GM19239 (cell line): ENCODE measurements around the gene ITLN1.

Source experiments
- DNase-seq: peaks from one replicate; pipeline ENCODE4 v3.0.0; 2011; ENCODE audit warnings: low spot score; ENCODE audit not compliant: insufficient read length
- FAIRE-seq: peaks from 2 replicates; lab custom pipeline; 2011; peaks lifted over from hg19 to GRCh38; lab: Jason Lieb, UNC

The ITLN1 gene

GRCh38 chr1:160859166-160859565, 25.8 kb downstream of the ITLN1 start:
- no peak for DNase-seq
- no peak for FAIRE-seq

GRCh38 chr1:160858507-160858906, 26.5 kb downstream of the ITLN1 start:
- FAIRE-seq (no peak), DNase-seq (no peak)

GRCh38 chr1:160858097-160858496, 26.9 kb downstream of the ITLN1 start:
- no peak for FAIRE-seq
- DNase-seq, result no peak

- DNase-seq, result peak; percentile 41
- FAIRE-seq, result peak; percentile 98
Measured at GRCh38 chr1:160855181-160855981, 29.6 kb downstream of the ITLN1 start.

GRCh38 chr1:160853754-160854153, 31.2 kb downstream of the ITLN1 start:
- FAIRE-seq (peak; percentile 33), DNase-seq (no peak)

- DNase-seq (no peak), FAIRE-seq (no peak)
Measured at GRCh38 chr1:160853014-160853413, 32.0 kb downstream of the ITLN1 start.

GRCh38 chr1:160850993-160851392, 34.0 kb downstream of the ITLN1 start:
- no peak for DNase-seq
- FAIRE-seq, result no peak

- FAIRE-seq (no peak), DNase-seq (no peak)
Measured at GRCh38 chr1:160850541-160850940, 34.4 kb downstream of the ITLN1 start.

GRCh38 chr1:160846281-160846680, 38.7 kb downstream of the ITLN1 start:
- no peak for FAIRE-seq
- no peak for DNase-seq

GRCh38 chr1:160844447-160845232, 40.3 kb downstream of the ITLN1 start:
- DNase-seq (no peak), FAIRE-seq (peak; percentile 72)

GRCh38 chr1:160841079-160841478, 43.9 kb downstream of the ITLN1 start:
- DNase-seq, result no peak
- no peak for FAIRE-seq

- no peak for DNase-seq
- FAIRE-seq, result peak; percentile 60
Measured at GRCh38 chr1:160839746-160840145, 45.2 kb downstream of the ITLN1 start.

GRCh38 chr1:160838888-160839287, 46.1 kb downstream of the ITLN1 start:
- no peak for DNase-seq

GRCh38 chr1:160837558-160838205, 47.3 kb downstream of the ITLN1 start:
- DNase-seq (peak; percentile 50), FAIRE-seq (peak; percentile 98)

More at GRCh38 chr1:160838888-160839287, 46.1 kb downstream of the ITLN1 start:
- FAIRE-seq, result no peak

- FAIRE-seq (peak; percentile 82), DNase-seq (no peak)
Measured at GRCh38 chr1:160836981-160837557, 47.9 kb downstream of the ITLN1 start.

GRCh38 chr1:160836561-160836960, 48.4 kb downstream of the ITLN1 start:
- FAIRE-seq (no peak), DNase-seq (no peak)

GRCh38 chr1:160835751-160836150, 49.2 kb downstream of the ITLN1 start:
- DNase-seq, result no peak
- FAIRE-seq, result no peak

GRCh38 chr1:160834945-160835565, 49.9 kb downstream of the ITLN1 start:
- peak; percentile 21 for DNase-seq

GRCh38 chr1:160830321-160831153, 54.4 kb downstream of the ITLN1 start:
- FAIRE-seq (peak; percentile 96), DNase-seq (peak; percentile 35)

More at GRCh38 chr1:160834945-160835565, 49.9 kb downstream of the ITLN1 start:
- peak; percentile 95 for FAIRE-seq
